ENCODE results near the gene DBF4B.
A peak's percentile ranks its signal among the peaks of the same experiment; 100 is the strongest.

DBF4B gene

DNA sequence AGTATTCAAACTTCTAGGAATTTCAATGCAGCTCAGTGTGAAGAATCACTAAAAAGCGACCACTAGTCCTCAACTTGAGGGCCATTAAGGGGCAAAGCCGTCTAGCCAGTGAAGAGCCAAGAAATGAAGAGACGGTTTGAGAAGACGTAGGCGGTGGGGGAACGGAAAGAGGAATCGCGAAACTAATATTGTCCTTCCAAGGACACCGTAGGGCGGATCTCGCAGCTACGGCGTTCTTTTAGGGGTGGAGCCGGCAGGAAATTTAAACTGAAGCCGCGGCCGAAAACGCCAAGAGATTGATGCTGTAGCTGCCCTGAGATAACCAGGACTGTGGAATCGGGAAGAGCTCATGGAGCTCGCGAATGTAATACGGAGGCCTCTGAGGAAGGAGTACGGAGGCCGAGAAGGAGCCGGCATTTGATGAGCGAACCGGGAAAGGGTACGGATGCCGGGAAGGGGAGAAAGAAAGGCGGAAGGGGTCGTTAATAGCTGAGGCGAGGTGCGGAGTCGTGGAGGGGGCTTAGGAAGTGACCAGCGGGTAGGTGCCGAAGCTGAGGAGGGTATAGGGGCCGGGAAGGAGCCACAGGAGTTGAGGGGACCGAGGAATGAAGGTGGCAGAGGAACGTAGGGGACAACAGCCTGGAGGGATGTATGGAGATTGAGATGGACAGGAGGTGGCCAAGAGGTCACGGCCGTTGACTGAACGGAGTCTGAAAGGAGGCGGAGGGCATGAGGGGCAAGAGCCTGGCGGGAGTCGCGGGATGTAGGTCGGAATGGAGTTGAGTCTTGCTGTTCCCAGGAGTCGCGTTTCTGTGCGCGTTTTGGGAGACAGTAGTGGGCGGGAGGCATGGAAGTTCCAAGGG is at the start of gene DBF4B:
Gene DBF4B (plus strand): TSS at position 265 of the 863 bp plus-strand sequence. CDS start 156 bp downstream, at position 421.
- peak; percentile 90 for DNase-seq (ENCODE audit: low spot score)
- in situ Hi-C loops (cut with MboI; ENCODE audit: low sequenced_read_pairs, unreplicated experiment) = no loop called here
- TF ChIP-seq, protein P1, sequence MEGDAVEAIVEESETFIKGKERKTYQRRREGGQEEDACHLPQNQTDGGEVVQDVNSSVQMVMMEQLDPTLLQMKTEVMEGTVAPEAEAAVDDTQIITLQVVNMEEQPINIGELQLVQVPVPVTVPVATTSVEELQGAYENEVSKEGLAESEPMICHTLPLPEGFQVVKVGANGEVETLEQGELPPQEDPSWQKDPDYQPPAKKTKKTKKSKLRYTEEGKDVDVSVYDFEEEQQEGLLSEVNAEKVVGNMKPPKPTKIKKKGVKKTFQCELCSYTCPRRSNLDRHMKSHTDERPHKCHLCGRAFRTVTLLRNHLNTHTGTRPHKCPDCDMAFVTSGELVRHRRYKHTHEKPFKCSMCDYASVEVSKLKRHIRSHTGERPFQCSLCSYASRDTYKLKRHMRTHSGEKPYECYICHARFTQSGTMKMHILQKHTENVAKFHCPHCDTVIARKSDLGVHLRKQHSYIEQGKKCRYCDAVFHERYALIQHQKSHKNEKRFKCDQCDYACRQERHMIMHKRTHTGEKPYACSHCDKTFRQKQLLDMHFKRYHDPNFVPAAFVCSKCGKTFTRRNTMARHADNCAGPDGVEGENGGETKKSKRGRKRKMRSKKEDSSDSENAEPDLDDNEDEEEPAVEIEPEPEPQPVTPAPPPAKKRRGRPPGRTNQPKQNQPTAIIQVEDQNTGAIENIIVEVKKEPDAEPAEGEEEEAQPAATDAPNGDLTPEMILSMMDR (IDR thresholded peaks at IDR 0.05; ENCODE audit: borderline replicate concordance, control extremely low read depth, extremely low read depth, insufficient read depth, missing control alignments) = no peak

GRCh38 chr17:44661835-44662234 is 46.6 kb upstream of the DBF4B start:
- TF ChIP-seq, protein P1 (IDR thresholded peaks at IDR 0.05; ENCODE audit: borderline replicate concordance, control extremely low read depth, extremely low read depth, insufficient read depth, missing control alignments) = no peak
- DNase-seq (ENCODE audit: low spot score) = no peak
- in situ Hi-C loops (cut with MboI; ENCODE audit: low sequenced_read_pairs, unreplicated experiment) = no loop called here

GRCh38 chr17:44663095-44663494 is 45.4 kb upstream of the DBF4B start:
- in situ Hi-C loops (cut with MboI; ENCODE audit: low sequenced_read_pairs, unreplicated experiment) = no loop called here
- TF ChIP-seq, protein P1 (IDR thresholded peaks at IDR 0.05; ENCODE audit: borderline replicate concordance, control extremely low read depth, extremely low read depth, insufficient read depth, missing control alignments) = no peak
- DNase-seq (ENCODE audit: low spot score) = no peak

- in situ Hi-C loops (cut with MboI; ENCODE audit: low sequenced_read_pairs, unreplicated experiment) = no loop called here
- no peak for DNase-seq (ENCODE audit: low spot score)
- TF ChIP-seq, protein P1 (IDR thresholded peaks at IDR 0.05; ENCODE audit: borderline replicate concordance, control extremely low read depth, extremely low read depth, insufficient read depth, missing control alignments) = no peak
Measured at GRCh38 chr17:44664867-44665266, 43.6 kb upstream of the DBF4B start.

GRCh38 chr17:44666006-44666405 is 42.5 kb upstream of the DBF4B start:
- no peak for DNase-seq (ENCODE audit: low spot score)
- TF ChIP-seq, protein P1 (IDR thresholded peaks at IDR 0.05; ENCODE audit: borderline replicate concordance, control extremely low read depth, extremely low read depth, insufficient read depth, missing control alignments) = no peak
- in situ Hi-C loops (cut with MboI; ENCODE audit: low sequenced_read_pairs, unreplicated experiment) = no loop called here

- TF ChIP-seq, protein P1 (IDR thresholded peaks at IDR 0.05; ENCODE audit: borderline replicate concordance, control extremely low read depth, extremely low read depth, insufficient read depth, missing control alignments) = peak; percentile 17
- in situ Hi-C loops (cut with MboI; ENCODE audit: low sequenced_read_pairs, unreplicated experiment) = no loop called here
- no peak for DNase-seq (ENCODE audit: low spot score)
Measured at GRCh38 chr17:44672479-44673093, 35.9 kb upstream of the DBF4B start.
